ENCODE results near the gene PARP3.

PARP3 gene

DNA sequence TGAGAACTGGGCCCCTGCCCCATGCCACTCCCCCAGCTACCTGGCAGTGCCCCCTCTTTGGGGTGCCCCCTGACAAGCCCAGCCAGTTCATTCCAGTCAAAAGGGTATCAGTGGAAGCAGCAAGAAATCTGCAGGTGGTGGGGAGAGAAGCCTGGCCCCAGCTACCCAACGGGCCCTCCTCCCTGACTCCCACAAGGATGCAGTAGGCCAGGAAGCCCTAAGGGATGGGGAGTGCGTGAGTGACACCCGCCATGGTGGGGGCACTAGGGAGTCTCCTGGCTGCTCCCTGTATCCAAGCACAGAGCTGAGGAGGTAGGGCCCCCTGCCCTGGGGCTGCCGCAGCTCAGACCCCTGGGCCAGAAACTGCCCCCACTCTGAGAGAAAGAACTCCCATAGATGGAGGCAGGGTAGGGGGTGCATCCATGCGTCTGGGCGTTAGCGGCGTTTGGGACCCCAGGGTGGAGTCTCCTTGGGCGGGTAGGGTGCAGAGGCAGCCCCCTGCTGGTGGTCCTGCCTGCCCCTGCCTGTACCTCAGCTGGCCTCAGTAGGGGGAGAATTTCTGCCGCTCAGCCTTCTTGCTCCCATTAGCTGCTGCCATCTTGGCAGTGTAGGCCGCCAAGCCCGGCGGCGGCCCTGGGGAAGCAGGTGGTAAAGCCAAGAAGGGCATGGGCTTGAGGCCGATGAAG, 15.5 kb downstream of the PARP3 start:
- H3K4me3 ChIP-seq (ENCODE audit: low read depth, low read length), result no peak overlapping the region
- TF ChIP-seq, protein P1, sequence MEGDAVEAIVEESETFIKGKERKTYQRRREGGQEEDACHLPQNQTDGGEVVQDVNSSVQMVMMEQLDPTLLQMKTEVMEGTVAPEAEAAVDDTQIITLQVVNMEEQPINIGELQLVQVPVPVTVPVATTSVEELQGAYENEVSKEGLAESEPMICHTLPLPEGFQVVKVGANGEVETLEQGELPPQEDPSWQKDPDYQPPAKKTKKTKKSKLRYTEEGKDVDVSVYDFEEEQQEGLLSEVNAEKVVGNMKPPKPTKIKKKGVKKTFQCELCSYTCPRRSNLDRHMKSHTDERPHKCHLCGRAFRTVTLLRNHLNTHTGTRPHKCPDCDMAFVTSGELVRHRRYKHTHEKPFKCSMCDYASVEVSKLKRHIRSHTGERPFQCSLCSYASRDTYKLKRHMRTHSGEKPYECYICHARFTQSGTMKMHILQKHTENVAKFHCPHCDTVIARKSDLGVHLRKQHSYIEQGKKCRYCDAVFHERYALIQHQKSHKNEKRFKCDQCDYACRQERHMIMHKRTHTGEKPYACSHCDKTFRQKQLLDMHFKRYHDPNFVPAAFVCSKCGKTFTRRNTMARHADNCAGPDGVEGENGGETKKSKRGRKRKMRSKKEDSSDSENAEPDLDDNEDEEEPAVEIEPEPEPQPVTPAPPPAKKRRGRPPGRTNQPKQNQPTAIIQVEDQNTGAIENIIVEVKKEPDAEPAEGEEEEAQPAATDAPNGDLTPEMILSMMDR (IDR thresholded peaks at IDR 0.05; ENCODE audit: low read depth, low read length, missing control alignments), result no peak
- in situ Hi-C loops (cut with HindIII; ENCODE audit: low sequenced_read_pairs), result no loop called here
- no peak for DNase-seq (ENCODE audit: low read depth)

DNA sequence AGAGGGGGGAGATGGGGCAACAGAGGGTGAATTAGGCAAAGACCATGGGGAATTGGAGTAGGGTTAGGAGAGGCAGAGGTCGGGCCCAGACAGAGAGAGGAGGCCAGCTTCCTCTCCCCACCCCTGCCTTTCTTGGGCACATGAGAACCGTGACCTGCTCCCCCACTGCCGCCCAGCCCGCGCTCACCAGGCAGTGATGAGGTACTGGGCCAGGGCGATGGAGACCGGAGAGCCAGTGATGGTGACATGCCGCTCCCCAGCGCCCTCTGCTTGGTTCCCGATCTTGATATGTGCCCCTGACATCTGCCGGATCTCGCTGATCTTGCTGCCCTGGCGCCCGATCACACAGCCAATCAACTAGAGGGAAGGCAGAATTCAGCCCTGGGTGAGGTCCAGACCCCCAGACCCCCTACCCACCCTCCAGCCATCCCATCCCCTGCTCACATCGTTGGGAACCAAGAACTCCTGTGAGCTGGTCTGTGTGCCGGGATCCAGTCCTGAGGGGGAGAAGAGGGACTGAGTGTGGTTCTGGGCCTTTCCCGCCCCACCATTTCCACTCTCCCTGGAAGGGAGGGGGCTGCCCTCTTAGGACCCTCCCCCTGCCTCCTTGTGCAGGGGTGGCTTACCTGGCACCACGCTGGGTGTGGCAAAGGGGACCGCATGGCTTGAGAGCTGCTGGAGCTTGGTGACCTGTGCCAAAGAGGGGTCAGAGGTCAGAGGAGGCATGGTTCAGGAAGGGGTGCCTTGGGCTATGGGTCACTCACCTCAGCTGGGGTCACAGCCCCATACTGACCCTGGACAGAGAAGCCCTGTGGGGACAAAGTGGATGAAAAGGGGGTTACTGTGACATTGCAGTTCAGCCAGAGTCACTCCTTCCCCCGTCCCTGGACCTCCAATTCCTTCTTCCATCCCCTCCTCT, 16.7 kb downstream of the PARP3 start:
- H3K4me3 ChIP-seq (ENCODE audit: low read depth, low read length), result no peak overlapping the region
- in situ Hi-C loops (cut with HindIII; ENCODE audit: low sequenced_read_pairs), result no loop called here
- TF ChIP-seq, protein P1 (IDR thresholded peaks at IDR 0.05; ENCODE audit: low read depth, low read length, missing control alignments), result no peak
- no peak for DNase-seq (ENCODE audit: low read depth)

DNA sequence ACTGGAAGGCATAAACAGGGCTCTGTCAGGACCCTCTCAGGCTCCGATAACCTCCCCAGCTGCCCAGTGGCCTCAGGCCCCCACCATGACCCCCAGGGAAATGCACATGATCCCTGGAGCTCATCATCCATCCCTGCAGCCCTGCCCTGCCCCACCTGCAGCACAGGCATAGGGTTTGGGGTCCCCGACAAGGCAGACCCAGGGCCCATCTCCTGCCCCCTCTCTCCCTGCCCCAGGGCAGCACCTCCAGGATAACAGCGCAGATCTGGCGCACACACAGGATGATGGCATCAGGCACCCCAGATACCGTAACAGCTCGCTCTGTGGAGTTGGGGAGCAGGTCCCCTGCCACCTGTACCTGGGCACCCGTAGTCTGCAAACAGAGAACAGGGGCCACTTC, 17.5 kb downstream of the PARP3 start:
- TF ChIP-seq, protein P1 (IDR thresholded peaks at IDR 0.05; ENCODE audit: low read depth, low read length, missing control alignments), result no peak
- no peak for DNase-seq (ENCODE audit: low read depth)
- in situ Hi-C loops (cut with HindIII; ENCODE audit: low sequenced_read_pairs), result no loop called here
- H3K4me3 ChIP-seq (ENCODE audit: low read depth, low read length), result no peak overlapping the region

DNA sequence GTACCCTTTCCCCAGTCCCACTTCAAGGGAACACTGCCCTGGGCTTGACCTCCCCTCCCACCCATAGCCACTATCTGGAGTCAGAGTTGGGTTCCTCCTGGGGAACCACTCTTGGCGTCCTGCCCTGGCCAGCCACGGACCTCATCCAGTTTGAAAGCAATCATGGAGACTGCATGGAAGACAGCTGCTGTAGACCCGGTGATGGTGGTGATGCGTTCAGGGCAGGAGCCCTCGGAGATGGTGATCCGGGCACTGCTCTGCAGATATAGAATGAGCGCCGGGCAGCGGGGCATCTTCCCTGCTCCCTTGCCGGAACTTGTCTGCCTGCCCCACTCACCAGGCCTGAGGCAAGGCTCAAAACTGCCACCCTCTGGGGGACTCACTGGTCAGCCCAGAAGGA, 18.2 kb downstream of the PARP3 start:
- TF ChIP-seq, protein P1 (IDR thresholded peaks at IDR 0.05; ENCODE audit: low read depth, low read length, missing control alignments), result no peak
- DNase-seq (ENCODE audit: low read depth), result no peak
- no peak overlapping the region for H3K4me3 ChIP-seq (ENCODE audit: low read depth, low read length)
- in situ Hi-C loops (cut with HindIII; ENCODE audit: low sequenced_read_pairs), result no loop called here

DNA sequence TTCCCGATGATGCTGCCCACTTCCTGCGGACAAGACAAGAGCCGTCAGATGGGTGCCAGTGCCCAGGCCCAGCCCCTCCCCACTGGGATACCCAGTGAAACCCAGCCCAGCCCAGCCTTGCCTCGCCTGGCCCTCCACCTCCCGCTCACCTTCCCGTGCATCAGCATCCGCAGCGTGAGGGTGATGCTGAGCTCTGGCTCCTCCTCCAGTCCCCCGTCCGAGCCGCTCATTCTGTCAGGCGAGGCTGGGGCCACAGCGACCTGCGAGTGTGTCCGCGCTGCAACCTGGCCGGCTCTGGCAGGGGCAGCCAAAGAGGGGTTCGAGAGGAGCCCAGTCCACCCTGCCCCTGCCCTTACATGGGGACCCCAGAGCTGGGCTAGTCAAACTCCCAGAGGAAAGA, 18.8 kb downstream of the PARP3 start:
- TF ChIP-seq, protein P1 (IDR thresholded peaks at IDR 0.05; ENCODE audit: low read depth, low read length, missing control alignments), result no peak
- H3K4me3 ChIP-seq (ENCODE audit: low read depth, low read length), result no peak overlapping the region
- DNase-seq (ENCODE audit: low read depth), result no peak
- in situ Hi-C loops (cut with HindIII; ENCODE audit: low sequenced_read_pairs), result no loop called here

DNA sequence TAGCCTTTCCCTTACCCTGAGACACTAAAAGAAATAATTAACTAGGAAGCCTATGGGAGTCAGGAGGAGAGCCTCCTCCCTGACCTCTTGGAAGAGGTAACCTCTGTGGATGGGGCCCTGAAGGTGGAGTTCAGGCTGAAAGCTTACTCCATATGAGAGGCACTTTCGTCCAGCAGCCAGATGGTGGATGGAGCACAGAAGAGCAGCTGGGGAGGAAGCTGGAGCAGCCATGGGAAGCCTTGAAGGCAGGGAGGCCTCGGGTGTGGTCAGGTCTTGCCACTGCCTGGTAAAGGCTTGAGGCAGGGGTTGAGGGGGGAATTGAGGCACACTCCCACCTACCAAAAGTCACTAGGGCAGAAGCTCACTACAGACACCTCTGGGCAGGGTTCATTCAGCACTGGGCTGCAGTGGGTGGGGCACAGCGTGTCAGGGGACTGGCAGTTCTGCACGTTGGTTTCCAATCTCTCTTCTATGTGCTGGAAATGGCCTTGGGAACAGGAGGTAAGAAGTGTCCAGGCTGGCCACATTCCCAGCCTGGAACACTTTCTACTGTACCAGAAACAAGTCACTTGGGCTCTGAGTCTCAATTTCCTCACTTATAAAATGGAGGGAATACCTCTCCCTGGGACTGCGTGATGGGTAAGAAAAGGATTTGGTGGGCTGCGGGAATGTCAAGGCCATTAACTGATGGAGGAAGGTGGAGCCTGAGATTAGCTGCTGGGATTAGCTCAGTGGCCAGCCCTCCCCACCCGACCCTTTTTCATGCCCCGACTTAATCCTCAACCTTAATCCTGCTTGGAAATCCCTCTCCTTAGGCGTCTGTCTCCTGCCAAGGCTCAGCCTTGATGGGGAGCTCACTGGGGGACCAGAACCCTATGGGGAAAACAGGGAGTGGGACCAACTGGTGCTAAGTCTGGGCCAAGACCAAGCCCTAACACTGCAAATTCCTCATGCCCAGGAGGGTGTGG, 19.7 kb downstream of the PARP3 start:
- DNase-seq (ENCODE audit: low read depth), result no peak
- TF ChIP-seq, protein P1 (IDR thresholded peaks at IDR 0.05; ENCODE audit: low read depth, low read length, missing control alignments), result no peak
- in situ Hi-C loops (cut with HindIII; ENCODE audit: low sequenced_read_pairs), result no loop called here
- H3K4me3 ChIP-seq (ENCODE audit: low read depth, low read length), result no peak overlapping the region

All from astrocyte of the cerebellum (primary cell).